Astrocyte of the cerebellum (primary cell): Measurements from ENCODE around the gene SORT1.

ENCODE experiments used
- DNase-seq: peaks from one replicate; pipeline ENCODE4 v3.0.0-alpha.2; 2011; ENCODE audit warnings: low read depth
- H3K4me3 ChIP-seq: 2 replicates; pipeline ENCODE4 v1.5.1; 2011; ENCODE audit warnings: mild to moderate bottlenecking, low read depth, low read length, moderate library complexity
- in situ Hi-C: cut with HindIII; loops from 2 replicates; pipeline ENCODE4 v1.10.0; 2017; ENCODE audit warnings: low sequenced_read_pairs
- TF ChIP-seq, protein P1 (sequence below): IDR thresholded peaks from 2 replicates; pipeline ENCODE4 v1.5.1; 2012; ENCODE audit warnings: low read length, low read depth, moderate library complexity, mild to moderate bottlenecking; ENCODE audit errors: missing control alignments

Gene SORT1

DNA sequence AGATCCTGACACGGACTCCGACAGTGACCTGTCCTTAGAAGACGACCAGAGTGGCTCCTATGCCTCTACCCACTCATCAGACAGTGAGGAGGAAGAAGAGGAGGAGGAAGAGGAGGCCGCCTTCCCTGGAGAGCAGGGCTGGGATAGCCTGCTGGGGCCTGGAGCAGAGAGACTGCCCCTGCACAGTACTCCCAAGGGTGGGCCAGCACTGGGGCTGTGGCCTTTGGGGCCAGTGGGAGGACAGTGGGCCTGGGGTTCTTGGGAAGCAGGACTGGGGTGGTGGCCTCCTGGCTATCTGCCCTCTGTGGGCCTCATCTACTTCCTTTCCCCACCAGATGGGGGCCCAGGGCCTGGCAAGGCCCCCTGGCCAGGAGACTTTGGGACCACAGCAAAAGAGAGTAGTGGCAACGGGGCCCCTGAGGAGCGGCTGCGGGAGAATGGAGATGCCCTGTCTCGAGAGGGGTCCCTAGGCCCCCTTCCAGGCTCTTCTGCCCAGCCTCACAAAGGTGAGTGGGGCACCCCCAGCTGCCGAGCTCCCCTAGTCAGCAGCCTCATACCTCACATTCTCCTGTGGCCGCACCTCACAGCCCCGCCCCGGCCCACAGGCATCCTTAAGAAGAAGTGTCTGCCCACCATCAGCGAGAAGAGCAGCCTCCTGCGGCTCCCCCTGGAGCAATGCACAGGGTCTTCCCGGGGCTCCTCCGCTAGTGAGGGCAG is 124.7 kb downstream of the SORT1 start:
- DNase-seq, result no peak
- in situ Hi-C loops, result loop anchor here (10.0 kb wide), 1 partner anchor 132 kb away; no protein-coding TSS in a partner anchor
- TF ChIP-seq, protein P1, sequence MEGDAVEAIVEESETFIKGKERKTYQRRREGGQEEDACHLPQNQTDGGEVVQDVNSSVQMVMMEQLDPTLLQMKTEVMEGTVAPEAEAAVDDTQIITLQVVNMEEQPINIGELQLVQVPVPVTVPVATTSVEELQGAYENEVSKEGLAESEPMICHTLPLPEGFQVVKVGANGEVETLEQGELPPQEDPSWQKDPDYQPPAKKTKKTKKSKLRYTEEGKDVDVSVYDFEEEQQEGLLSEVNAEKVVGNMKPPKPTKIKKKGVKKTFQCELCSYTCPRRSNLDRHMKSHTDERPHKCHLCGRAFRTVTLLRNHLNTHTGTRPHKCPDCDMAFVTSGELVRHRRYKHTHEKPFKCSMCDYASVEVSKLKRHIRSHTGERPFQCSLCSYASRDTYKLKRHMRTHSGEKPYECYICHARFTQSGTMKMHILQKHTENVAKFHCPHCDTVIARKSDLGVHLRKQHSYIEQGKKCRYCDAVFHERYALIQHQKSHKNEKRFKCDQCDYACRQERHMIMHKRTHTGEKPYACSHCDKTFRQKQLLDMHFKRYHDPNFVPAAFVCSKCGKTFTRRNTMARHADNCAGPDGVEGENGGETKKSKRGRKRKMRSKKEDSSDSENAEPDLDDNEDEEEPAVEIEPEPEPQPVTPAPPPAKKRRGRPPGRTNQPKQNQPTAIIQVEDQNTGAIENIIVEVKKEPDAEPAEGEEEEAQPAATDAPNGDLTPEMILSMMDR, result no peak
- no peak overlapping the region for H3K4me3 ChIP-seq

- in situ Hi-C loops, result loop anchor here (10.0 kb wide), 1 partner anchor 133 kb away; no protein-coding TSS in a partner anchor
- TF ChIP-seq, protein P1, result no peak
- H3K4me3 ChIP-seq, result no peak overlapping the region
- no peak for DNase-seq
Measured at GRCh38 chr1:109272021-109272799, 125.5 kb downstream of the SORT1 start.

DNA sequence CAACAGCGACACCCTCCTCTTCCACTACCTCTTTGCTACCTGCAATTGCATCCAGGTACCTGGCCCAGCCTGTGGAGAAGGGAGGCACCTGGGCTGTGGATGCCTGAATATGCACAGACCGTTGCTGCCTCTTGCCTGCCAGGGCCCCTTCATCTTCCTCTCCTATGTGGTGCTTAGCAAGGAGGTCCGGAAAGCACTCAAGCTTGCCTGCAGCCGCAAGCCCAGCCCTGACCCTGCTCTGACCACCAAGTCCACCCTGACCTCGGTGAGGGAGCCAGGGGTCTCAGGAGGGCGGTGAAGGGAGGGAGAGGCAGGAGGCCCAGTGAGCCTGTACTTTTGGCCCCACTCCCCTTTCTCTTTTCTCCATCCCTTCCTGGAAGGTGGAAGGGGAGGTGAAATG is 126.3 kb downstream of the SORT1 start:
- no peak for DNase-seq
- in situ Hi-C loops, result loop anchor here (10.0 kb wide), 1 partner anchor 133 kb away; no protein-coding TSS in a partner anchor

DNA sequence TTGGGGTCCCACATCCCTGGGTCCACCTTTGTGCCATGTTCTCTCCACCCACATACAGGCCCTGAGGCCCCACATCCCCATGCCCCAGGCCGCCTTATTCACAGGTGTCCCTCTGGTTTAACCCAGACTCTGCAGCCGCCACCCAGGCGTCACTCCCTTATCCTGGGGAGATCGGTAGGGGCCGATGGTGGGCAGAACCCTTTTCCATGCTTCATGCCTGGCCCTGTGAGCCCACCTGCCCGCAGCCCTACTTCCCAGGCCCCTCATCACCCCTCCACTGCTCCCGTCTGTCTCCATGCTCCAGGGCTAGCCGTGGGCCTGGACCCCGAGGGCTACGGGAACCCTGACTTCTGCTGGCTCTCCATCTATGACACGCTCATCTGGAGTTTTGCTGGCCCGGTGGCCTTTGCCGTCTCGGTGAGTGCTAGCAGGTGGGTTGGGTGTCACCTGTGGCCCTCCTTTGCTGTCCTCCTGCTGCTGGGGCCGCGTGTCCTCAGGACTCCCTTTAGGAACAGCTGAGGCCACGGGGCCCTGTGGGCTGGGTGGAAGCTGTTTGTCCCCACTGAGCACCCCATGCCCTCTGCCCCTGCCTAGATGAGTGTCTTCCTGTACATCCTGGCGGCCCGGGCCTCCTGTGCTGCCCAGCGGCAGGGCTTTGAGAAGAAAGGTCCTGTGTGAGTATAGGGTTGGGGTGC is 126.9 kb downstream of the SORT1 start:
- no peak overlapping the region for H3K4me3 ChIP-seq
- no peak for DNase-seq
- in situ Hi-C loops, result loop anchor here (10.0 kb wide), 1 partner anchor 134 kb away; no protein-coding TSS in a partner anchor
- TF ChIP-seq, protein P1, result no peak

More for the DNA sequence above, 126.3 kb downstream of the SORT1 start:
- TF ChIP-seq, protein P1, result no peak
- H3K4me3 ChIP-seq, result no peak overlapping the region

DNA sequence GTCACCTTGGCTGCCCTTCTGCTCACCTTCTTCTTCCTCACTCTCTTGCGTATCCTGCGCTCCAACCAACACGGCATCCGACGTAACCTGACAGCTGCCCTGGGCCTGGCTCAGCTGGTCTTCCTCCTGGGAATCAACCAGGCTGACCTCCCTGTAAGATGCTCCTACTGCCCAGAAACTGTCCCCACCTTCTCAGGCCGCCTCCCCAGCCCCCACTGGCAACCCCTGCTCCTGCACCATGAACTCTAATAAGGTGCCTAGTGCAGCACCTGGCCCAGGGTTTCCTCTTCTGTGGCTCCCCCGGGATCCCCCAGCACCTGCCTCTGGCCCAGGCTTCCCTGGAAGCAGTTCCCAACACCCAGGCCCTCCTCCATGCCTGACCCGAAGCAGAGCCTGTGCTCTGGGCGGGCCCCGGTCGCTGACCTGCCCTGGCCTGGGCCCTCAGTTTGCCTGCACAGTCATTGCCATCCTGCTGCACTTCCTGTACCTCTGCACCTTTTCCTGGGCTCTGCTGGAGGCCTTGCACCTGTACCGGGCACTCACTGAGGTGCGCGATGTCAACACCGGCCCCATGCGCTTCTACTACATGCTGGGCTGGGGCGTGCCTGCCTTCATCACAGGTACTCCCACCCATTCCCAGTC is 127.6 kb downstream of the SORT1 start:
- H3K4me3 ChIP-seq, result no peak overlapping the region
- DNase-seq, result no peak
- TF ChIP-seq, protein P1, result no peak
- in situ Hi-C loops, result loop anchor here (10.0 kb wide), 1 partner anchor 135 kb away; no protein-coding TSS in a partner anchor
